ENCODE results near the gene FXYD6. TPM values are rescaled to one million over a fixed set of nuclear protein-coding genes. Genes with fewer than 3 reads are reported as not detected.

Gene FXYD6
- polyA plus RNA-seq, 2 of the 4 experiments (the other 2 are of a cell fraction): 0.26 to 0.49 TPM

DNA sequence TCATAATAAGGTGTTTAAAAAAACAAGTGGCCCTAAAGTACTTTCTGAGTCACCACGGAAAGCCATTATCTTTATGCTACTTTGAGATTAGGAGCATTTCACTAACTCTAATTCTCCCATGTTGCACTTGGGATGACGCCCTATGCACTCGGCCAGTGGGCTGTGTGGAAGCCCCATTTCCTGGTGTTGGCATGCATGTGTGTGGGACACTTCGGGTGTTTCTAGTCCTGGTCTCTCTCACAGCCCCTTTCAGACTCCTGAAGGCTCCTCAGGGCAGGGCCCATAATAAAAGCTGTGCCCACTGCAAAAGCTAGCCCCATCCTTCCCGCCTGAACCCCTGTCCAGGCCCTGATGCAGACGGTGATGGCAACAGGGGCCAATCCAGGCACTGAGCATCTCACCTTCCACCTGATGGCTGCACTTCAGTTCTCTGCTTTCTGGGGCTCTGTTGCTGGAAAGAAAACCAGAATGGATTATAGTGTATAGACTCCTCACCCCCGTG, 37.0 kb downstream of the FXYD6 start (continued):
- TF ChIP-seq, protein P1, sequence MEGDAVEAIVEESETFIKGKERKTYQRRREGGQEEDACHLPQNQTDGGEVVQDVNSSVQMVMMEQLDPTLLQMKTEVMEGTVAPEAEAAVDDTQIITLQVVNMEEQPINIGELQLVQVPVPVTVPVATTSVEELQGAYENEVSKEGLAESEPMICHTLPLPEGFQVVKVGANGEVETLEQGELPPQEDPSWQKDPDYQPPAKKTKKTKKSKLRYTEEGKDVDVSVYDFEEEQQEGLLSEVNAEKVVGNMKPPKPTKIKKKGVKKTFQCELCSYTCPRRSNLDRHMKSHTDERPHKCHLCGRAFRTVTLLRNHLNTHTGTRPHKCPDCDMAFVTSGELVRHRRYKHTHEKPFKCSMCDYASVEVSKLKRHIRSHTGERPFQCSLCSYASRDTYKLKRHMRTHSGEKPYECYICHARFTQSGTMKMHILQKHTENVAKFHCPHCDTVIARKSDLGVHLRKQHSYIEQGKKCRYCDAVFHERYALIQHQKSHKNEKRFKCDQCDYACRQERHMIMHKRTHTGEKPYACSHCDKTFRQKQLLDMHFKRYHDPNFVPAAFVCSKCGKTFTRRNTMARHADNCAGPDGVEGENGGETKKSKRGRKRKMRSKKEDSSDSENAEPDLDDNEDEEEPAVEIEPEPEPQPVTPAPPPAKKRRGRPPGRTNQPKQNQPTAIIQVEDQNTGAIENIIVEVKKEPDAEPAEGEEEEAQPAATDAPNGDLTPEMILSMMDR (IDR thresholded peaks at IDR 0.05): no peak
- TF ChIP-seq CEBPB (IDR thresholded peaks at IDR 0.05) (no peak), MAFK (IDR thresholded peaks at IDR 0.05; ENCODE audit: partially characterized antibody) (no peak)

DNA sequence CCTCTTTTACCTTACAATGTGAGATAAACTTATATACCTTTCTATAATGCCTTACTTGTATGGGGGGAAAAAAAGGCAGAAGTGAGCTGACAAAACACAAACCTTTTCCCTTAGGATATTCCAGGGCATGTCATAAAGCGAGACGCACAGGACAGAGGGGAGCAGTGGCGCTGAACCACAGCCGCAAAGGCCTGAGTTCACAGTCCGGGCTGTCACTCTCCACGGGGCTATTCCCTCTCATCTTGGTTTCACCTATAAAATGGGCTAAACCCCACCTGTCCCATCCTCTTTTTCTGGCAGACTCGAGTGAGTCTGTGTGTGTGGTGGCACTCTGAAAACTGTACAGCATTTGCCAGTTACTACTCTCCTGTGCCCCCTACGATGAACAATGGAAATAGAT, 37.6 kb downstream of the FXYD6 start:
- DNase-seq (ENCODE audit: low read depth in 1 of 2, low spot score in 1 of 2): no peak
- no peaks in the 10 kb centered on the region for H3K9me3 ChIP-seq
- no peak for FAIRE-seq
- no peak overlapping the region for H3K4me2 ChIP-seq
- CTCF ChIA-PET: interaction anchor here (0.8 to 1.0 kb wide), 2 partner anchors 108 kb away, joined by 3 to 7 read pairs; no protein-coding TSS in a partner anchor
- no peak overlapping the region for H3K27ac ChIP-seq
- POLR2A ChIA-PET: no interaction called here
- WGBS (ENCODE audit: missing lambda C conversion rate): 48% methylated on average over 8 of the region's 8 CpGs
- H3K4me1 ChIP-seq: no peaks in the 10 kb centered on the region
- TF ChIP-seq, protein P1 (IDR thresholded peaks at IDR 0.05): no peak
- TF ChIP-seq EP300 (IDR thresholded peaks at IDR 0.05) (no peak), TP53 (CRISPR knock-in tag; IDR thresholded peaks at IDR 0.05) (no peak), ZC3H11A (IDR thresholded peaks at IDR 0.05) (no peak), CEBPB (IDR thresholded peaks at IDR 0.05) (no peak), NR3C1 (IDR thresholded peaks at IDR 0.05) (no peak), MYC (IDR thresholded peaks at IDR 0.05; ENCODE audit: borderline replicate concordance, low read length) (no peak)
- no peak for ATAC-seq
- H3K4me3 ChIP-seq: no peak overlapping the region

DNA sequence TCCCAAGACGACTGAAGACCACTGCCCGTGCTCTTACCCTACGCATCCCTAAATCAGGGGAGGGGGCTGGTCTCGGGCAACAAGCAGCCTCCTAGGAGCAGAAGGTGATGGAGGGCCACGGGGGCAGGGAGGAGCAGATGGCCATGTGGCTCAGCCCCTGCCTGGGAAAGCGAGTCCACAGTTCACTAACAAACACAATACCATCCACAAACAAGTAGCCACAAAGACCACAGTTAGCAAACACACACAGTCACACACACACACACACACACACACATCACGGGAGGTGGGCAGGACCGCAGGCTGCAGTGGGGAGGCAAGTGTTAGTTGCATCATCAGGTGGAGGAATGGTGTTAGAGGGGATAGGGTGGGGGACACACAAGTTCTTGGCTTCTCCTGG, 38.7 kb downstream of the FXYD6 start:
- DNase-seq (ENCODE audit: low read depth in 1 of 2, low spot score in 1 of 2) (no peak), ATAC-seq (no peak), FAIRE-seq (no peak)
- 64% methylated on average over 8 of the region's 8 CpGs for WGBS (ENCODE audit: missing lambda C conversion rate)
- Histone ChIP-seq H3K4me2 (no peak overlapping the region), H3K4me1 (no peaks in the 10 kb centered on the region), H3K27ac (no peak overlapping the region), H3K9me3 (no peaks in the 10 kb centered on the region), H3K4me3 (no peak overlapping the region)
- TF ChIP-seq EHF (CRISPR knock-in tag; IDR thresholded peaks at IDR 0.05): no peak
- no peak for TF ChIP-seq POLR2AphosphoS2 (conservative IDR thresholded peaks at IDR 0.05; ENCODE audit: low read length)
- TF ChIP-seq CHD4 (IDR thresholded peaks at IDR 0.05; ENCODE audit: borderline replicate concordance): no peak
- TF ChIP-seq FOXS1 (CRISPR knock-in tag; IDR thresholded peaks at IDR 0.05): no peak
- TF ChIP-seq RARB (CRISPR knock-in tag; IDR thresholded peaks at IDR 0.05): no peak
- no peak for TF ChIP-seq ESRRA (IDR thresholded peaks at IDR 0.05; ENCODE audit: borderline replicate concordance, low read length)
- TF ChIP-seq NR3C1 (IDR thresholded peaks at IDR 0.05): no peak
- TF ChIP-seq GATA3 (IDR thresholded peaks at IDR 0.05; ENCODE audit: borderline replicate concordance): no peak
- no peak for TF ChIP-seq ZNF302 (CRISPR knock-in tag; IDR thresholded peaks at IDR 0.05)
- TF ChIP-seq E2F6 (IDR thresholded peaks at IDR 0.05; ENCODE audit: borderline replicate concordance, low read depth): no peak
- no peak for TF ChIP-seq HOXA7 (CRISPR knock-in tag; IDR thresholded peaks at IDR 0.05)
- TF ChIP-seq RNF2 (IDR thresholded peaks at IDR 0.05; ENCODE audit: borderline replicate concordance, low read depth): no peak
- no peak for TF ChIP-seq EP300 (IDR thresholded peaks at IDR 0.05)
- no peak for TF ChIP-seq ELK1 (IDR thresholded peaks at IDR 0.05; ENCODE audit: low read depth, low read length)
- no peak for TF ChIP-seq ATOH8 (CRISPR knock-in tag; IDR thresholded peaks at IDR 0.05; ENCODE audit: low read depth)
- no peak for TF ChIP-seq MAFK (IDR thresholded peaks at IDR 0.05; ENCODE audit: partially characterized antibody)
- no peak for TF ChIP-seq ZSCAN20 (CRISPR knock-in tag; IDR thresholded peaks at IDR 0.05)
- no peak for TF ChIP-seq FOSB (CRISPR knock-in tag; IDR thresholded peaks at IDR 0.05)
- TF ChIP-seq SMC3 (IDR thresholded peaks at IDR 0.05): no peak
- ChIA-PET POLR2A (no interaction called here), CTCF (interaction anchor here (1.0 to 1.5 kb wide), 2 partner anchors 110 to 215 kb away, joined by 3 to 4 read pairs; no protein-coding TSS in a partner anchor)
